T-helper 2 cell treated with Interferon-gamma antibody and Interleukin-4, amounts not matched to agents 5 μg/mL and 100 μg/mL, for 36 hours (primary cell): ENCODE data around the gene ZNF334.

ENCODE experiments used
- DNase-seq: peaks from one replicate; pipeline ENCODE4 v3.0.0; 2021; ENCODE audit warnings: low spot score
- H3K27ac Mint-ChIP-seq: one replicate; pipeline ENCODE4 v1.8.0; 2021; ENCODE audit warnings: mild to moderate bottlenecking, mixed read lengths
- H3K27me3 Mint-ChIP-seq: one replicate; pipeline ENCODE4 v1.8.0; 2021; ENCODE audit warnings: low read depth, mixed read lengths
- H3K36me3 Mint-ChIP-seq: one replicate; pipeline ENCODE4 v1.8.0; 2021; ENCODE audit warnings: low read depth, mixed read lengths
- H3K4me1 Mint-ChIP-seq: one replicate; pipeline ENCODE4 v1.8.0; 2021; ENCODE audit warnings: low read depth, mixed read lengths
- H3K4me3 Mint-ChIP-seq: one replicate; pipeline ENCODE4 v1.8.0; 2022; ENCODE audit warnings: mild to moderate bottlenecking, moderate library complexity, mixed read lengths
- H3K9me3 Mint-ChIP-seq: one replicate; pipeline ENCODE4 v1.8.0; 2021; ENCODE audit warnings: mixed read lengths

ZNF334 gene

GRCh38 chr20:46512943-46513844 lies at the start of gene ZNF334:
Gene ZNF334, minus strand, starts transcription at chr20:46513559. Its CDS starts 1,457 bp downstream, at chr20:46512102.
- peak; percentile 44 for DNase-seq
- H3K27me3 Mint-ChIP-seq: peaks cover 8% of the 10 kb centered on the region
- H3K4me3 Mint-ChIP-seq: peak within 1 kb of the TSS; percentile 78
- H3K36me3 Mint-ChIP-seq: peaks cover 4% of the 10 kb centered on the region
- peak within 1 kb of the TSS; percentile 51 for H3K27ac Mint-ChIP-seq
- peaks cover 22% of the 10 kb centered on the region for H3K4me1 Mint-ChIP-seq
- H3K9me3 Mint-ChIP-seq: peaks cover 7% of the 10 kb centered on the region

DNA sequence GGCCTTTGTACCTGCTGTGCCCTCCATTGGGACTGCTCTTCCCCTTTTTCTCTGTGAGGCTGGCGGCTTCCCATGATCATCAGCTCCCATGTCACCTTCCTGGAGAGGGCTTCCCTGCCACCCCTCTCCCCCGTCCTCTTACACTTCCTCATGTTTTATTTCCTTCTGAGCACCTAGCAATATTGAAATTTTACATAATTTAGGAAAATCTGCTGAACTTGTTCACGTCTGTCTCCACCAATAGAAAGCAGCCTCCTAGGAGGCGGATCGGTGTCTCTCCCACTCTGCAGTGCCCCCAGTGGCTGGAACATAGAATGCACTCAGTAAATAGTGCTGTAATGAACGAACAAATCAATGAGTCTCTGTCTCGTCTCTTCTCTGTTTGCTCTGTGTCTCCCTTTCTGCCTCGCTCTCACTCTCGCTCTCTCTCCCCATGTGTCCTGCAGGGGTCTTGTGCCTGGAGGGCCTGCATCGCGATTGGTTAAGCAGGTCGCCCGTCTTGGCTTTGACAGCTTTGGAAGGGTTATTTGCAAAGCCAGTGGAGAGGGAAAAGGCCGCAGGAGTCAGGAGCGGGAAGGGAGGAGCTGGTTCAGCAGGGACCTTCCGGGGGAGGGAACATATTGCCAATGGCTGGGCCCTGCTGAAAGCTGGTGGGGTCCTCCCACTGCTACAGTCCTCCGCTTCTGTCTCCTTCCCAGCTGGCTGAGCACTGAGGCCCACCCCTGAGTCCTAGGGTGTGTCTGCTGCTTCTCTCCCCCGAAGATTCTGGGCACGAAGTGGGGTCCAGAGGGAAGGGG lies 49.2 kb upstream of the ZNF334 start:
- H3K4me1 Mint-ChIP-seq: peaks cover 30% of the 10 kb centered on the region
- no peak overlapping the region for H3K27ac Mint-ChIP-seq
- no peaks in the 10 kb centered on the region for H3K36me3 Mint-ChIP-seq
- no peaks in the 10 kb centered on the region for H3K9me3 Mint-ChIP-seq
- H3K4me3 Mint-ChIP-seq: no peak overlapping the region
- peaks cover 9% of the 10 kb centered on the region for H3K27me3 Mint-ChIP-seq
- DNase-seq: peak; percentile 41

DNA sequence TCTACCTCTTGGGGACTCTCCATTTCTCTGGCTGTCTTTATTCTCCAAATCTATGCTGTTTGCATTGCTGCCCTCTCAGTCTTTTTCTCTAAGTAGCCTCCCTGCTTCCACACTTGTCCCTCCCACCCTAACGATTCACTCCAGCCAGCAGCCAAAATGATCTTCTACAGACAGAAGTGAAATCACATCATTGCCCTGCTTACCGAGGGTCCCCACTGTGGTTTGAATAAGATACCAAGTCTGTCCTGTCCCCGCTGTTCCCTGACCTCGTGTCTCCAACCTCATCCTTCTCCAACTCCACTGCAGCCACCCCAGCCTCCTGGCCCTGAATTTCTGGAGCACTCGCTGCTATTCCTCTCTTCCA lies 48.6 kb upstream of the ZNF334 start:
- no peak for DNase-seq
- Mint-ChIP-seq H3K27ac (no peak overlapping the region), H3K9me3 (no peaks in the 10 kb centered on the region), H3K4me3 (no peak overlapping the region), H3K27me3 (peaks cover 6% of the 10 kb centered on the region), H3K36me3 (no peaks in the 10 kb centered on the region), H3K4me1 (peaks cover 29% of the 10 kb centered on the region)

- peaks cover 34% of the 10 kb centered on the region for H3K4me1 Mint-ChIP-seq
- H3K36me3 Mint-ChIP-seq: no peaks in the 10 kb centered on the region
- no peaks in the 10 kb centered on the region for H3K27me3 Mint-ChIP-seq
- no peak overlapping the region for H3K4me3 Mint-ChIP-seq
- no peak overlapping the region for H3K27ac Mint-ChIP-seq
- H3K9me3 Mint-ChIP-seq: no peaks in the 10 kb centered on the region
- DNase-seq: no peak
Measured at GRCh38 chr20:46559685-46560440, 46.5 kb upstream of the ZNF334 start.

DNA sequence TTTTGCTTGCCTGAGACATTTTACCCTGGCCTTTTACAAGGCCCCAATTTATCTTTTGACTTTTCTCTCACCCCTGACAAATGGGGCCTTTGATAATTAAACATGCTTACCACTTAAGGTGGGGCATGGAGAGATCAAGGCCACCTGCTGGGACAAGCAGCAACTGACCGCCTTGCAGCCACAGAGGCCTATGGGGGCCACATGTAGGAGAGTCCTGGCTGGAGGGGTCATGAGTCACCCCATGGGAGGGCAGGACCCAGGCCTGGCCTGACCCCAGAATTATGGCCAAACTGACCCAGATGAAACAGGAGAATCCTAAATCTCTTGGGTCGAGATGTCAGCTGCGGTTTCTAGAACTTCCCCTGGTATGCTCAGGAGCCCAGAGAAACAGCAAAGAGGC lies 45.6 kb upstream of the ZNF334 start:
- no peak for DNase-seq
- Mint-ChIP-seq H3K36me3 (no peaks in the 10 kb centered on the region), H3K27me3 (no peaks in the 10 kb centered on the region), H3K4me1 (peaks cover 41% of the 10 kb centered on the region), H3K27ac (no peak overlapping the region), H3K9me3 (no peaks in the 10 kb centered on the region), H3K4me3 (no peak overlapping the region)

- DNase-seq: peak; percentile 70
- Mint-ChIP-seq H3K4me3 (no peak overlapping the region), H3K36me3 (no peaks in the 10 kb centered on the region), H3K27me3 (no peaks in the 10 kb centered on the region), H3K9me3 (no peaks in the 10 kb centered on the region), H3K27ac (no peak overlapping the region), H3K4me1 (peaks cover 44% of the 10 kb centered on the region)
Measured at GRCh38 chr20:46558511-46558959, 45.2 kb upstream of the ZNF334 start.

GRCh38 chr20:46557231-46557956 lies 44.0 kb upstream of the ZNF334 start:
- Mint-ChIP-seq H3K36me3 (no peaks in the 10 kb centered on the region), H3K27ac (no peak overlapping the region), H3K4me1 (peaks cover 55% of the 10 kb centered on the region), H3K9me3 (no peaks in the 10 kb centered on the region), H3K27me3 (no peaks in the 10 kb centered on the region), H3K4me3 (no peak overlapping the region)
- no peak for DNase-seq

DNA sequence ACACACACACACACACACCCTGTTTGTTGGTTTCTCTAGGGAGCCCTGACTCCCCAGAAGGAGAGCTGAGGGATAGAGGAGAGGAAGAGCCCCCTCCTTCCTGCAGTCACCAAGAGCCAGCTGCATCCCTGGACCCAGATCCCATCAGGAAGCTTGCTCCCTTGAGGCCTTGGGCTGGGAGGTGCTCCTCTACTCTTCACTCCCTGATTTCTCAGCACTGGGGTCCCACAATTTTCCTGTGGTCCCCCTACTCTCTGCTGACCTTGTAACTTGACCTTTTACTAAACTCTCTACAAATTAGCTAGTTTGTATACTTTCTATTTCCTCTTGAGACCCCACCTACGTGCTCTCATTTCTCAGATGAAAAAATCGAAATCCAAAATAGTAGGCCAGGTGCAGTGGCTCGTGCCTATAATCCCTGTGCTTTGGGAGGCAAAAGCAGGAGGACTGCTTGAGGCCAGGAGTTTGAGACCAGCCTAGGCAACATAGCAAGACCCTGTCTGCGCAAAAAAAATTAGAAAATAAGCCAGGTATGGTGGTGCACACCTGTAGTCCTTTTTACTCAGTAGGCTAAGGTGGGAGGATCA lies 42.1 kb upstream of the ZNF334 start:
- H3K9me3 Mint-ChIP-seq: no peaks in the 10 kb centered on the region
- H3K27me3 Mint-ChIP-seq: no peaks in the 10 kb centered on the region
- H3K36me3 Mint-ChIP-seq: no peaks in the 10 kb centered on the region
- H3K4me1 Mint-ChIP-seq: peaks cover 60% of the 10 kb centered on the region
- no peak overlapping the region for H3K27ac Mint-ChIP-seq
- no peak overlapping the region for H3K4me3 Mint-ChIP-seq
- DNase-seq: no peak

DNA sequence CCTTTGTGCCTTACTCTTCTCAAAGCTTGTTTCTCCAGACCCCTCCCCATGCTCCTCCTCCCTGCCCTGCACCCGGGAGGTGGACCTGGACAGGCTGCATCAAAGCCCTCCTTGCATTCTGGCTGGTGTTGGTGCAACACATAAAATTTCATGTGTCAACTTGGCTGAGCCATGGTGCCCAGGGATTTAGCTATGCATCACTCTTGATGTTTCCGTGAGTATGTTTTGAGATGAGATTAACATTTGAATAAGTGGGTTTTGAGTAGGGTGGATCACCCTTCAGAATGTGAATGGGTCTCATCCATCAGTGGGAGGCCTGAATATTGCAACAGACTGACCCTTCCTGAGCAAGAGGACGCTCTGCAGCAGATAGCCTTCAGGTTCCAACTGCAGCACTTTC lies 41.5 kb upstream of the ZNF334 start:
- no peak overlapping the region for H3K27ac Mint-ChIP-seq
- DNase-seq: no peak
- no peaks in the 10 kb centered on the region for H3K9me3 Mint-ChIP-seq
- peaks cover 59% of the 10 kb centered on the region for H3K4me1 Mint-ChIP-seq
- H3K4me3 Mint-ChIP-seq: no peak overlapping the region
- H3K27me3 Mint-ChIP-seq: no peaks in the 10 kb centered on the region
- H3K36me3 Mint-ChIP-seq: no peaks in the 10 kb centered on the region

GRCh38 chr20:46553926-46554325 lies 40.6 kb upstream of the ZNF334 start:
- Mint-ChIP-seq H3K9me3 (no peaks in the 10 kb centered on the region), H3K27me3 (no peaks in the 10 kb centered on the region), H3K4me1 (peaks cover 54% of the 10 kb centered on the region), H3K4me3 (no peak overlapping the region), H3K36me3 (no peaks in the 10 kb centered on the region), H3K27ac (no peak overlapping the region)
- DNase-seq: no peak

DNA sequence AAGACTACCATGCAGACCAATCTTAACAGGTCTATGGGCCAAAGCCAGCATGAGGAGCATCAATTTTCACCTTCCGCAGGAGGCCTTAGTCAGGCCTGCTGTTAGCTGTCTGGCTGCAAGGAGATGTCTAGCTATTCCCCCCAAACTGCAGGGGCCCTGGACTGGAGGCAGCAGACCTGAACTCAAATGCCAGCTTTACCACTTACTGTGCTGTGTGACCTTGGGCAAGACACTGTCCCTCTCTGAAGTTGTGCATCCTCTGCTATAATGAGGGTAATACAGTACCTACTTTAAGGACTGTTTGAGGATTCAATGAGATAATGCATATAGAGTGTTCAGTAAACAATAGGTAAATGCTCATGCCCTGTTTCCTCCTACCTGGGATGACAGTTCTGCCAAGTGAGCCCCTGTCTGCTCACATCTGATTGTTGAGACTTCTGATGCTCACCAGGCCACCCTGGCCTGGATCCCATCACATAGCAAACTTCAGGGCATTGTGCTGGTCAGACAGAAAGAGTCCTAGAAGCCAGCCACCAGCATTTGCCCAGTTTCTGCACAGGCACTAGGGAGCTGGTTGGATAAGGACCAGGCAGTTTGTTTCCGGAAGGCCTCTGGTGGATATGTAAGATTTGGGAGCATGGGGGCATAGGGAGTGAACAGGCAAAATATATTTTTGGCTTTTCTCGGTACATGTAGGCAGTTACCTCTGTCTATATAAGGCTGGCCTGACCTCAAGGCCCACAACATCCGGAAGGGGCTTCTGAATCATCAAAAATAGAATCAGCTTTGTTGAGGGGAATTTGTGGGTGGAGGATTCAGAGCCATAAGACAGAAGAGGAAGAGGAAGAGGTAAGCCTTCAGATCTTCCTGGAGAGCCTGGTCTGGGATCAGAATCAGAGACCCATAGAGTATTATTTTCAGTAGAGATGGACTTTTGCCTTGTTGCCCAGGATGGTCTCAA lies 39.4 kb upstream of the ZNF334 start:
- peak overlapping the region; percentile 74 for H3K4me3 Mint-ChIP-seq

More for the DNA sequence above, 39.4 kb upstream of the ZNF334 start:
- Mint-ChIP-seq H3K27ac (peak overlapping the region; percentile 79), H3K27me3 (no peaks in the 10 kb centered on the region), H3K9me3 (no peaks in the 10 kb centered on the region), H3K4me1 (peaks cover 48% of the 10 kb centered on the region), H3K36me3 (no peaks in the 10 kb centered on the region)
- peak; percentile 73 for DNase-seq
